ENCODE results near the gene ARID3C.
"Not testable (repeated sequence)": the region's sequence is repeated elsewhere in the genome, so short reads cannot be mapped to it uniquely, and the experiment has no call there.

Gene ARID3C

GRCh38 chr9:34652602-34653000 lies 23.7 kb upstream of the ARID3C start:
- DNase-seq (ENCODE audit: low spot score) = no peak

- peak; percentile 91 for DNase-seq (ENCODE audit: low spot score)
Measured at GRCh38 chr9:34651876-34652601, 23.2 kb upstream of the ARID3C start, which contains the start of gene IL11RA. Gene IL11RA, plus strand, starts transcription at chr9:34652185. Its CDS starts 3,033 bp downstream, at chr9:34655218.

- DNase-seq (ENCODE audit: low spot score) = peak; percentile 9
Measured at GRCh38 chr9:34651321-34651720, 22.5 kb upstream of the ARID3C start.

GRCh38 chr9:34650816-34651215 lies 21.9 kb upstream of the ARID3C start:
- peak; percentile 56 for DNase-seq (ENCODE audit: low spot score)

GRCh38 chr9:34648673-34649072 lies 19.8 kb upstream of the ARID3C start:
- DNase-seq (ENCODE audit: low spot score) = no peak

GRCh38 chr9:34647651-34648050 lies 18.8 kb upstream of the ARID3C start:
- no peak for DNase-seq (ENCODE audit: low spot score)

- no peak for DNase-seq (ENCODE audit: low spot score)
Measured at GRCh38 chr9:34647084-34647403, 18.2 kb upstream of the ARID3C start.

GRCh38 chr9:34646211-34647083 lies 17.6 kb upstream of the ARID3C start, which contains the start of gene GALT:
Gene GALT, plus strand, starts transcription at chr9:34646675. Its CDS starts 30 bp downstream, at chr9:34646705.
- DNase-seq (ENCODE audit: low spot score) = peak; percentile 91

GRCh38 chr9:34644766-34645314 lies 16.0 kb upstream of the ARID3C start:
- no peak for DNase-seq (ENCODE audit: low spot score)

GRCh38 chr9:34642679-34643078 lies 13.8 kb upstream of the ARID3C start:
- no peak for DNase-seq (ENCODE audit: low spot score)

- DNase-seq (ENCODE audit: low spot score) = not testable (repeated sequence)
Measured at GRCh38 chr9:34639322-34639721, 10.5 kb upstream of the ARID3C start.

GRCh38 chr9:34638138-34638445 lies 9.2 kb upstream of the ARID3C start:
- DNase-seq (ENCODE audit: low spot score) = no peak

- DNase-seq (ENCODE audit: low spot score) = peak; percentile 97
Measured at GRCh38 chr9:34637356-34638137, 8.7 kb upstream of the ARID3C start, which contains the start of gene SIGMAR1. Gene SIGMAR1, minus strand, starts transcription at chr9:34637787. Its CDS starts 90 bp downstream, at chr9:34637697.

- peak; percentile 66 for DNase-seq (ENCODE audit: low spot score)
Measured at GRCh38 chr9:34636791-34637355, 8.0 kb upstream of the ARID3C start.

- DNase-seq (ENCODE audit: low spot score) = no peak
Measured at GRCh38 chr9:34635556-34635955, 6.7 kb upstream of the ARID3C start.

- DNase-seq (ENCODE audit: low spot score) = no peak
Measured at GRCh38 chr9:34634551-34635248, 5.8 kb upstream of the ARID3C start.

GRCh38 chr9:34633851-34634550 lies 5.1 kb upstream of the ARID3C start:
- peak; percentile 88 for DNase-seq (ENCODE audit: low spot score)

GRCh38 chr9:34633166-34633565 lies 4.3 kb upstream of the ARID3C start:
- DNase-seq (ENCODE audit: low spot score) = no peak

GRCh38 chr9:34630402-34631154 lies 1.7 kb upstream of the ARID3C start:
- no peak for DNase-seq (ENCODE audit: low spot score)

- DNase-seq (ENCODE audit: low spot score) = no peak
Measured at GRCh38 chr9:34629491-34629808, 584 bp upstream of the ARID3C start.

All from Ammon's horn (tissue), 1 donor.